ENCODE measurements around the gene MTR.
A peak's percentile ranks its signal among the peaks of the same experiment; 100 is the strongest.
"Not testable (repeated sequence)": the region's sequence is repeated elsewhere in the genome, so short reads cannot be mapped to it uniquely, and the experiment has no call there.

Gene MTR

DNA sequence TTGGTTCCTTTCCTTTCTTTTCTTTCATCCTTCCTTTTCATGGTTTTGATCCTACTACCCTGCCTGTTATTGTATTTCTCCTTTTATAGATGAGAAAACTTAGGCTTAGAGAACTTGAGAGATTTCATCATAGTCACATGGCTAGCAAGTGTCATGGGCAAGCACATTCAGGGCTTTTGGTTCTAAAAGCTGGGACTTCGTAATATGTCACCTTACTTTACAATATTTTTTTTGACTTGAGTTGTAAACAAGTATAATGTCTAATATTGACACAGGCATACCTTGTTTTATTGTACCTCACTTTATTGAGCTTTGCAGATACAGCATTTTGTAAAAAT, 70.7 kb downstream of the MTR start:
- no peak for DNase-seq

DNA sequence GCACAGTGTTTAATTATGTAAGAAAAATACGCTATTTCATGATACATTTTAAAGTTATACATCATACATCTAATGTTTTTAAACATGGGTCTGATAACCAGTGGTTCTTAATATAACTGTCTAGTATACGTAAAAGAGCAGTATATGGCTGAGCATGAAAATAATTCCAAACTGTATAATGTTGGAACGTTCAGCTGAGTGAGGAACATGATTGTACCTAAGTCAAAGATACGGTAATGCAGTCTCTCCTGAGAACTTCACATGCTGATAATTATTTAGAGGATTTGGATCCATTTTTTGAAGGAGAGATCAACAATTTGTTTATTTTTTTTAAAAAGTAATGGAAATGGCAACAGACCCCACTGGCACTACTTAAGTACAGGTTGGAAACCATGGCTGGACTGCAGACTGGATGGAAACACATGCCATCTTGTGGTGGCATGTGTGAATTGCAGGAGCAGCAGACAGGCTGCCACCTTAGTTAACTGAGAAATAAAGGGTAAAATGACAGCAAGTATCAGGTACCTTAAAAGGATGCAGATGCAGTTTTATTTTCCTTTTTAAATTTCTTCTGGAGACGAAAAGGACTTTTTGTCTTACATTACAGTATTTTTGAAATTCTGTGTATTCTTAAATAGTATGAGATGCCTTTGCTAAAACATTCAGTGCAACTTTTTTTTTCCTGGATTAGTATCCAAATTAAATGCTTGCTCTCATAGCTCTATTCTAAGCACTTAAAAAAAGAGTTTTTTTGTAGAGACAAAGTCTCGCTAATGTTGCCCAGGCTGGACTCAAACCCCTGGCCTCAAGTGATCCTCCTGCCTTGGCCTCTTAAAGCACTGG, 73.8 kb downstream of the MTR start:
- DNase-seq, result peak; percentile 13

DNA sequence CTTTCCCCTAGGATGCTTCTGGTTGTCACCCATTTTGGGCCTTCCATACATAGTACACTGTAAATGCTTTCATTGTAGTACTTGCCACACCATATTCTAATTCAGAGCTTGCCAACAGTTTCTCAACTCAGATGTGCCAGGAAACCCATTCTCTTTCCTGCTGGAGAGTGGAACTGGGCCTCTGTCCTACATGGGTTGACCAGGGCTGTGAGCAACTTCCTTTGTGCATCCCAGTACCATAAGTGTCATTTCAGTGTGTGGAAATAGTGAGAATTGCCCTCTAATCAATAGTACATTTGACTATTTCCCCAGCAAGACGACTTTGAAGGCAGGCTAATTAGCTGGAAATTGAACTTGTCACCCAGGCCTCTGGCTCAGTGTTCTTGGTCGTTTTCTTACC, 74.8 kb downstream of the MTR start:
- DNase-seq, result no peak

DNA sequence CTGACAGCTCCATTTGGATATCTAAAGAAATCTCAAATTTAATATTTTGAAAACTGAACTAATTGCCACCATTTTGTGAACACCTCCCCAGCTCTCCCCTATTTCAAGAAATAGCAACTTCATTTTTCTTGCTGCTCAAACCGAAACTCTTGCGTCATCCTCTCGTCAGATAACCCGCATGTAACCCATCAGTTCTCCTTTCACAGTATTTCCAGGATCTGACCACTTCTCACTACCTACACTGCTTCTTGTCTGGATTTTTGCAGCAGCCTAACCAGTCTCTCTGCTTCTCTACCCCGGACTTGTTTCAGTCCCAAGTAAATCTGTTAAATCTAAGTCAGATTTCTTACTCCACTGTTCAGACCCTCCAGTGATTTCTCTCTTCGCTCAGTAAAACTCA, 75.6 kb downstream of the MTR start:
- DNase-seq, result no peak

DNA sequence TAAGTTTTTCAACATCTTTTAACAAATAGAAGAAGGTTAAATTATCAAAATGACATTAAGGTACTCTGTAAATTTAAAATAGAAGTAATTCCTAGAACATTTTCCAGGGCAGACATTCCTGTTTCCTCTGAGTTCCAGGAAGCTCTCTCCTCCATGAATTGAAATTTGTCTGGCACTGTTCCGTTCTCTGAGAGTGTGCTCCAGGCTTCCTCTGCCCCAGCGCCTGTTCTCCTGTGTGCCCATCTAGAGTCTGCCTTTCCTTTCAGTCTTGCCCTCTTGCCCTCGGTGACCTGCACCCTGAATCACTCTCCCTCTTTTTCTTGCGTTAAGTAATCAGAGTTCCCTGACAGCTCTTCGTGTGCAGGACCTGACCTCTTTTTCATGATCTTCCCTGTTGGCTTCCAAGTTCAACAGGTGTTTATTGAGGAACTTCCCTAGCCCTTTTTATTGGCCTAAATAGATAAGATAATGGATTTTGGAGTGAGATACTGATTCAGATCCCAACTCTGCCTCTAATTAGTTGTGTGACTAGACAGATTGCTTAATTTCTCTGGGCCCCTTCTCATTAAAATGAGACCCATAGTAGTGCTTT, 77.1 kb downstream of the MTR start:
- DNase-seq, result no peak

DNA sequence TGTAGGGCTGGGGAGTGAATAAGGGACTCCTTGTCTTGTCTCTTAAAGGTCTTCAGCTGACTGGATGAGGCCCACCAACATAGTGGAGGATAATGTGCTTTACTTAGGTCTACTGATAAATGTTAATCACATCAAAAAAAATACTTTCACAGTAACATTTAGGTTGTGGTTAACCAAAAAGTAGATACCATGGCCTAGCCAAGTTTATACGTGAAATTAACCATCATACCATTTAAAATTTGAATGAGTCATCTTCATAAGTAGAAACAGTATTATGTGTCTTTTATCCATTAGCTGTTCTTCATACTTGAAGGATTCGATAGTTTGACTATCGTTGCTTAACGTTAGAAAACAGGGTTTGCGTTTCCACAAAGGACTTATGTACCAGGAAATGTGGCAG, 80.9 kb downstream of the MTR start:
- no peak for DNase-seq

DNA sequence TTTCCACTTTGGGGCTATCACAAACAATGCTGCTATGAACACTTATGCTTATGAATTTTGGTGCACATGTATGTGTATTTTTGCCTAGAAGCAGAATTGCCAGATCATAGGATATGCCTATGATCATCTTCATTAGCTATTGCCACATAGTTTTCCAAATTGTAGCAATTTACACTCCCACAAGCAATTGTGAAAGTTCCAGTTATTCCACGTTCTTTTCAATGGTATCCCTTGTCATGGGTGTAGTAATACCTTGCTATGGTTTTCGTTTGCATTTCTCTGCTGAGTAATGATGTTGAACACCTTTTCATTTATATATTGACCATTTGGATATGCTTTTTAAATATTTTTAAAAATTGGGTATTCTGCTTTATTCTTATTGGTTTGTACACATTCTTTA, 82.6 kb downstream of the MTR start:
- DNase-seq, result no peak

DNA sequence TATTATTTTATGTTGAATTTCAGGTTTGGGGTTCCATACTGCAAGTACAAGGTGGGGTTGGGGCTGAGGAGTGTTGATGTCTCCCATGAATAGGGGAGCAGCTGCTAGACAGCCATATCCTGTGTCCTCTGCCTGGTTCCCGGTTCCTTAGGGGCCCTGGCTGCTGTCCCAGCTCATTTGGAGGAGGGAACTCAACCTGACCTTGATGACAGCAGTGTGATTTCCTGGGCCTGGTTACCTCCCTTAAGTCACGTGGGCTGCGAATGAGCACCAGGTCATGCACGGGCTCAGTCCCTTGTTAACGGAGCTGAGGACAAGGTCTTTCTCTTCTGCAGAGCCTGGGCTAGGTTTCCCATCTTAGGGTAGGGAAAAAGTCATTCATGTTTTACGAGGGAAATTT, 85.1 kb downstream of the MTR start:
- DNase-seq, result no peak

DNA sequence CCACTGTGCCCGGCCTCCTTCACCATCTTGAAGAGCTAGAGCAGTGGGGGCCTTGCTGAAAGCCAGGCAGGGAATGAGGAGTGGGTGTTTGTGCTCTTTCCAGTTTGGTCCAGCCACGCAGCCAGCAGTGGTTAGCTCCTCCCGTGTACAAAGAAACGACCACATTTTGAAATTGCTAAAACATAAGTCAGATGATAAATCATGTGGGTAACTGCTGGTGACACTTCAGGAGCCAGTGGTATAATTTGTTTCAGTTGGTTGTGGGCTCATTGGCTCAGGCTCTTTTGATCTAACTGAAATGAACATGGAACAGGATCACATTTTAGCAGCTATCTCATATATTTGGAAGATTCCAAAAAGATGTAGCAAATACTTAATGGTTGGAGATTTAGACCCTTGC, 87.6 kb downstream of the MTR start:
- no peak for DNase-seq

DNA sequence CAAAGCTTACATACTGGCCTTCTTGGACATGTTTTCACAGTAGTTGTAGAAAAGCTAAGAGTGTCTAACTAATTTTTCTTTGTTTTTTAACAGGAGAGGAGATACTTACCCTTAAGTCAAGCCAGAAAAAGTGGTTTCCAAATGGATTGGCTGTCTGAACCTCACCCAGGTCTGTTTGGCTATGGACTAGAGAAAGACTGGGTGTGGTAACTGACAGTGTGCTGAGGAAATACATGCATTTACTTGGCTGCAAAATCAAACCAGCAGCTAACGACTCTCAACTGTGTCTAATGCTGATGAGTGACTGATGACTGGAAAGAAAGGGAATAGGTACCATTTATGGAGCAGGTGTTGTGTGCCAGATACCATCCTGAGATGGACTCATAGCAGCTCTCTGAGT, 91.1 kb downstream of the MTR start:
- no peak for DNase-seq

DNA sequence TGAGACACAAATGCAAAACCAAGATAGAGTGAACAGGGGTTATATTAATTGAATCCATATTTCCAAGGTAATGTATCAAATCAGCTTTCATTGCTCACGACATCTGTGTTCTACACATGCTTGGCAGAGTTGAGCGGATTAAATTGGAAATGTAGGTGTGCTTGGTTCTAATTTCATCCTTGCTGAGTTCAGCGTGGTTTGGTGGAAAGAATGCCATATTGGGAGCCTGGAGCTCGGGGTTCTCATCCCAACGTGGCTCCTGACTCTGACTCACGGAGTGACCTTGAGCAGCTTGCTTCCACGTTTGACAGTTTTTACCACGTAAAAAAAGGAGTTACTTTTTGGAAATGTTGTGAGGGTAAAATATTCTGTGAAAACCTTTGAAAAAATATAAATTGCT, 92.0 kb downstream of the MTR start:
- DNase-seq, result no peak

DNA sequence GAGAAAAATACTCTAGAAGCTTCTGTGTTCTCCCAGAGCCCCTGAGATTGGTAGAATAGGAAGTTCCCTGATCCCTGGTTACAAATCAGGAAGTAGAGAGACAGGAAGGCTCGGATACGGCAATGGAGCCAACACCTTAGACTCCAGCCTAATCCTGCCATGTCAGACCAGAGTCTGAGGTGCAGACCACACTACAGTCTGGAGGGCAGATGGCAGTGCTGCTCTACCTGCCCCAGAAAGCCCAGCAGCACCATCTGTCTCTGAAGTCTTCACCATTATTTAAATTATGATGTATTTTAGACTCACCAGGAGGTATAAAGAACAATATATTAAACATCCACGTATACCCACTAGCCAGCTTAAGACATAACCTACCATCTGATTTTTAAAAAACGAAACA, 93.0 kb downstream of the MTR start:
- DNase-seq, result no peak

DNA sequence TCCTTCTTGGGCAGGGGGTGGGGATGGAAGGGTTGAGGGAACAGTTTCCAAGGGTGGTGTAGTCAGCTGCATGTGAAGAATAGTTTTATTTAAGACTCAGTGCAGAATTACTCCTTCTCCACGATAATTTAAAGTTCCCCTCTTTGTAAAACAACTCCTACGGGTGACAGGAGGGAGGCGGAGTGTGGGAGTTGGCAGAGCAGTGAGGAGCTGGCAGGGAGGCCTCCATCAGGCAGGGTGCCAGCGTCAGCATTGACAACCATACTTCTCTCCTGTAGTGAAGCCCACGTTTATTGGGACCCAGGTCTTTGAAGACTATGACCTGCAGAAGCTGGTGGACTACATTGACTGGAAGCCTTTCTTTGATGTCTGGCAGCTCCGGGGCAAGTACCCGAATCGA, 93.8 kb downstream of the MTR start:
- DNase-seq, result peak; percentile 64

DNA sequence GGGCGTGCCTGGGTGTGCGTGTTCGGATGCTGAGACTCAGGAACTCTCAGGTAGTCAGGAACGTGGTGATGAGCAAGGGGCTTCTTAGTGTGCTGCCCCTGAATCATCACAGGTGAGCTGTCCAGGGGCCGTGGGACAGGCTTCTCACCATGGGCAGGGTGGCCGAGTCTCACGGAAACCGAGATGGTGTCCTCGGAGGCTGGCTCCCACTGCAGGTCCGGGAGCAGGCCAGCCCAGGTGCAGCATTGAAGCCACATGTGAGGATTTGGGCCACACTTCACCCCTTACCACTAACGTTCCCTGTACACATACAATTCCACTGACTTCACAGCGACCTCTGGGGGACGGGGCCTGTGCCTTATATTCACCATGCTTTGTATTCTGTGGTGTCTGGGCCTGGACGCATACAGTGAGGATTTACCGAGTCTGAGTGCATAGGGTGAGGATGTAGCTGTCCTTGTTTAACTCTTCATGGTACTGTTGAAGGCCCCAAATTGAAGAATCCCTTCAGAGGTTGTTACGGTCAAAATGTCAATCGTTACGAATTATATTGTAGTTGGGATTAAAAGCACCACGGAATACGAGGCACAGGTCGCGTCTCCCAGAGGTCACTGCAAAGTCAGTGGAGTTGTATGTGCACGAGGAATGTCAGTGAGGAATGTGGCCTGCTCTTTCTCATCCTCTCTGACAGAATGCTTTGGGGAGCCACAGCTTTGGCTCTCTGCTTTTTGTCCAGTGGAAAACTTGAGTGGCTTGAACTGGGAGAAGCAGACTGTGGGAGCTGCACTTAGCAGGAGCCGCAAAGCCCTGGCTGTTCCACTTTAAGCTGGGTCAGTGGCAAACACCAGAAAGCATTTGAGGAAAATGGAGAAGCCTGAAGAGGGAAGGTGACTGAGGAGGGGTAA, 95.3 kb downstream of the MTR start:
- no peak for DNase-seq

DNA sequence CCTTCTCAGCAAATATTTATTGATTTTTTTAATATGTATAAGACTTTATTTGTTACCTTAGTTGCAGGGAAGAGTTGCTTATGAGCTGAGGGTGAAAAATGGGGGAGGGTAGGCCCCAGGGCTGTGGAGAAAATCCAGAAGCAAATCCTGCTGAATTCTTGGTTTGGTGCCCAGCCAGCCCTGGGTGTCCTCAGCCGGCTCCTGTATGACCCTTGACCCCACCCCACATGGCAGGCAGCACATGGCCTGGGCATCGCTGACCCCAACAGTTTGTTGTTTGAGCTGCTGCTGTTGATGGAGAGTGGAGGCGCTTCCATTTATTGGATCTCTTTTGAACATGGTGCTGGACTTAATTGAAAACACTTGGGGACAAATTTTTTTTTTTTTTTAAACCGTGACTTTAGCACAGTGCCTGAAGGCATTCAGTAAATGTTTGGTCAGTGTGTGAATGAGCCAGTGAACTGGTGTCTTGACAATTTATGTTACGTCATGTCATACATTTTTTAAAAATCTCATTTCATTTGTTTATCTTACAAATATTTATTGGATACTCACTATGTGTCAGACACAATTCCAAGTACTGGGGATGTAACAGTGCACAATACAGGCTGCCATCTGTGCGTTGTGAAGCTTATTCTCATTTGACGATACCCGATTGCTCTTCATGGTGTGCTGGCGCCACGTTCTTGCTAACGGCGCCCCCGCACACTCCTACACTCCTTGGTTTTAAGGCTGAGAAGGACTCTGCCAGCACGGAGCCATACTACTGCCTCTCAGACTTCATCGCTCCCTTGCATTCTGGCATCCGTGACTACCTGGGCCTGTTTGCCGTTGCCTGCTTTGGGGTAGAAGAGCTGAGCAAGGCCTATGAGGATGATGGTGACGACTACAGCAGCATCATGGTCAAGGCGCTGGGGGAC, 98.8 kb downstream of the MTR start:
- DNase-seq, result no peak

DNA sequence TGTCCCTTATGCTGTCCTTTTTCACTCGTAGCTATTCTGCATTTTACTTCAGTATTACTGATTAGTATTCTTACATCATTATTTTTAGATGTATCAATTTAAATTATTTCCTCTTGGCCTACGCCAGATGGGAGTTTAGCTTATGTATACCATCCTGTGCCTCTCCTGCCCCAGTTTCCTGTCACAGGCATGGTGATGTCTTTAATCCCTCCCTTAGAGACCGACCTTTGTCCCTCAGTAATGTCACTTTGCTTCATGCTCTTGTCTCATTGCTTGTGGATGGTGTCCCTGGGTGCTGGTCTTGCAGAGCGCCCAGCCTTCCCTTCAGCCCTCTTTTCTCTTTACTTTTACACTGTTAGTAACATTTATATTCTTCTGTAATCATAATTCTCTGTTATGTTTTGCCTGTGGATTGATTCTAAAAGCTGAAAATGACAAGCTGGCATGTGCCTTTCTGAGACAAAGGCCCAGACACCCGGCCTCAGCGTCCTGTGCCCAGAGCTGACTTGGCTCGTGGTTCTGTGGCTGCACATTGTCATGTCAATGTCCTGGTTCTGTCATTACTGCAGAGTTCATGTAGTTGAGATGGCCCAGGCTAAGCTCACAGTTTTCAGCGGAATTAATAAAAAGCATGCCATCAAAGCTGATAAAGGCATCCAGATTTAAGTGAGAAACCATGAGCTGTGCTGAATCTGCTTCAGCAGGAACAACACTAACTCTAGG, 100.7 kb downstream of the MTR start:
- DNase-seq, result no peak

DNA sequence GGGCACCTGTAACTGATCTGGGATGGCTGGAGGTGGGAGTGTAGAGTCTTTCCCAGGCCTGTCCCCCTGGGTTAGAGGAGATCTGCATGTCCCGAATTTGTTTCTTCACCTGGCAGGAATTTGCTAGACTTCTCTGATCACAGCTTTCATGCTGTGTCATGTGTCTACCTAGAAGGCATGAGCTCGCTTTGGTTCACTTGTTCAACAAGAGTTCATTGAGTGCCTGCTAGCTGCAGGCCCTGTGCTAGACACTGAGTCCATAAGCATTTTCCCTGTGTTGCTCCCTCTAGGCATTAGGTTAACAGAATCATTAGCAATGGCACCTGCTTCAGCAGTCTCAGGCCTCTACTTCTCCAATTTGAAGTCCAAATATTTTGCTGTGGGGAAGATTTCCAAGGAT, 101.6 kb downstream of the MTR start:
- no peak for DNase-seq

DNA sequence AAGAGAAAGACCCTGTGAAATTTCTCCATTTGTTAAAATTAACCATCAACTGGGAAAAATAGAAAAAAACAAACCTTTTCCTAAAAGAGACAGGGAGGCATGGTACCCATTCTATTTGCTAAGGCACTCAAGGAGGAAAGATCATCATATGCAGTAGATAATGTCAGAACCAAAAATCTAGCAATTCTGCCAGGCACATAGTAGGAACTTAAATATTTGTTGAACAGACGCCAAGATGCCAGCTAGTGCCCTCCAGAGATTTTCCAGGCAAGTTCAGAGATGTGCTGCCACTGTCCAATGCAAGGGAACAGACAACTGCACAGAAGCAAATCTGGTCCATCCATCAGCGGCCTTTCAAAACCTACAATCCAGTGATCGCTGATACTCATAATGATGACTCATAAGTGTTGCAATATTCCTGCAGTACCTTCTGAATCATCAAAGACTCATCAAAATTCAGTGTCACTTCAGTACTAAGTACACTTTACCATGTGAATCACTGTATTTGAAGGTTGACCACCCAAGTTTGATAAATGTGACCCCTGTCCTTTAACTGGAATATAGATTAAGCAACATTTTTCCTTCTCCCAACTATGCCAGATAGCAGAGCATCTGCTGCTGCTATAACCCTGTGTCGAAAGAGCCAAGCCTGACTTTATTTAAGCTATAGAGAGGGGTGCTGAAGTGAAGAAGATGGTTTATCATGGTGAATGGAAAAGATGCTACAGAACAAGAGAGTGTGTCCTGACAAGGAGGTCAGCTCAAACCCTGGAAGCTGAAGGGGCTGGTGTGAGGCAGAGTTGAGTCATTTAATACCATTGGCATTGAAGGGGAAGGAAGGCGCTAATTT, 110.0 kb downstream of the MTR start:
- DNase-seq, result no peak

DNA sequence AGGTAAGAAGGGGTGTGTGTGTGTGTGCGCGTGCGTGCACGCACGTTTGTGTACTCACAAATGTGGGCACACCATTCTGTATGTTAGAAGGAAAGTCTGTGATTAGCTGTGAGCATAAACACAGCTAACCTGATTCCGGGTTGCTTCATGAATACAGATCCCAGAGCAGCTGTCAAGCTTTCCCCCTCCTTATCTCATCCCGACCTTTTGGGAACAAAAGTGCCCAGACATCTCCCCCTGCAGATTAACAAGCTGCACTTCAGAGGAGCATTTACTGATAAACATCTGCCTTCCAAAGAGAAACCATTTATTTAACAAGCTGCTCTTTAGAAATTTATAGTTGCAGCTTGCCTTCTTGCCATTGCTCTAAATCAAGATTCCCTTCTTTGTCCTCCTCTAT, 112.1 kb downstream of the MTR start:
- no peak for DNase-seq

DNA sequence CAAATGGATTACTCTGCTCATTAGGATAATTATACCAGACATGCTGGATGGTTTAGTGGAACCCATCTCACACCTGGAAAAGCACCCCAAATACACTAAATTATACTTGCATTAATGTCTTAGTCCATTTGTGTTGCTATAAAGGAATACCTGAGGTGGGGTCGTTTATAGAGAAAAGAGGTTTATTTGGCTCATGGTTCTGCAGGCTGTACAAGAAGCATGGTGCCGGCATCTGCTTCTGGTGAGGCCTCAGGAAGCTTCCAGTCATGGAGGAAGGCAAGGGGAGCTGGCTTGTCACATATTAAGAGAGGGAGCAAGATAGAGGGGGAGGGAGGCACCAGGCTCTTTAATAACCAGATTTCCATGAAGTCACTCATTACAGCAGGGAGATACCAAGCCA, 113.6 kb downstream of the MTR start:
- DNase-seq, result no peak

DNA sequence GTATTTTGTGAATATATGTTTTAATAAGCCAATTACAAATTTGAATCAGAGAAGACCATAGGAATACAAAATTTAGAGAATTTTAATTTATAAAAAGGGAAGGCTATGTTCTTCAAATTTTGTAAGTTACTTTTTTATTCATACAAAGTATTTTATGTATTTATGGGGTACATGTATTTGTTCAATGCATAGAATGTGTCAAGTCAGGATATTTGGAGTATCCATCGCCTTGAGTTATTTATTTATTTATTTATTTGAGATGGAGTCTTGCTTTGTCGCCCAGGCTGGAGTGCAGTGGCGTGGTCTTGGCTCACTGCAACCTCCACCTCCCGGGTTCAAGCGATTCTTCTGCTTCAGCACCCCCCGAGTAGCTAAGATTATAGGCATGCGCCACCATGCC, 116.0 kb downstream of the MTR start:
- DNase-seq, result not testable (repeated sequence)

Data from NCI-H1092 treated with DMSO at 0.1 percent for 48 hours (cell line).